Skin epidermis (tissue), 12 donors: ENCODE results near the gene SEPTIN8.

Experiments
- H3K27ac ChIP-seq, 21 experiments: fragments of 200-600 bp; sonication (generic) in 11 of 21; one replicate each; pipeline ENCODE4 v1.5.0; 2020; ENCODE audit warnings: mild to moderate bottlenecking in 3 of 21, inconsistent platforms in 2 of 21, moderate library complexity in 2 of 21
- H3K4me3 ChIP-seq, 7 experiments: fragments of 200-600 bp; sonication (generic) in 2 of 7; one replicate each; pipeline ENCODE4 v1.5.0; 2020; ENCODE audit warnings: inconsistent platforms in 2 of 7, mild to moderate bottlenecking in 2 of 7, moderate library complexity in 1 of 7

The SEPTIN8 gene

GRCh38 chr5:132770476-132771159 is 6.4 kb downstream of the SEPTIN8 start:
- Histone ChIP-seq H3K27ac (peak overlapping the region in 14 of 21 experiments; percentile 13 to 77 (median 56)), H3K4me3 (no peak overlapping the region)

GRCh38 chr5:132768485-132768868 is 8.6 kb downstream of the SEPTIN8 start:
- peak overlapping the region in 1 of 21 experiments; percentile 52 for H3K27ac ChIP-seq
- H3K4me3 ChIP-seq = no peak overlapping the region

DNA sequence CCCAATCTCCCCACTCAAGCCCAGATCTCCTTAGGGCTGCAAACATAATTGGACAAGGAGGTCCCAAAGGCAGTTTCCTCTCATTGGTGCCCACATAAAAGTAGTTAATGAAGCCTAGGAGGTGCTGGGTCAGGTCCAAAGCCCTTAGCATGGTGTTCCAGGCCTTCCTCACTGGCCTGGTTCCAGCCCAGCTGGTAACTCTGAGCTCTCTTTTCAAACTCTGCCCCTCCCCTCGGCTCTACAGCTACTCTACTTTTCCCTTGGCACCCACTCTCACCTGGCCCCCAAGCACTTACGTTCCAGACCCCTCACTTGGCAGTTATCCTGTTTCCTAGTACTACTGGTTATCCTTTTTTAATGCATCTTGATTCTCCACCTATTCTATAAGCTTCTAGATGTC is 9.9 kb downstream of the SEPTIN8 start:
- no peak overlapping the region for H3K4me3 ChIP-seq

GRCh38 chr5:132766806-132767055 is 10.3 kb downstream of the SEPTIN8 start:
- no peak overlapping the region for H3K4me3 ChIP-seq
- no peak overlapping the region for H3K27ac ChIP-seq

More for the DNA sequence above, 9.9 kb downstream of the SEPTIN8 start:
- no peak overlapping the region for H3K27ac ChIP-seq

- Histone ChIP-seq H3K27ac (no peak overlapping the region), H3K4me3 (no peak overlapping the region)
These were observed 10.8 kb downstream of the SEPTIN8 start for GRCh38 chr5:132766020-132766805.

DNA sequence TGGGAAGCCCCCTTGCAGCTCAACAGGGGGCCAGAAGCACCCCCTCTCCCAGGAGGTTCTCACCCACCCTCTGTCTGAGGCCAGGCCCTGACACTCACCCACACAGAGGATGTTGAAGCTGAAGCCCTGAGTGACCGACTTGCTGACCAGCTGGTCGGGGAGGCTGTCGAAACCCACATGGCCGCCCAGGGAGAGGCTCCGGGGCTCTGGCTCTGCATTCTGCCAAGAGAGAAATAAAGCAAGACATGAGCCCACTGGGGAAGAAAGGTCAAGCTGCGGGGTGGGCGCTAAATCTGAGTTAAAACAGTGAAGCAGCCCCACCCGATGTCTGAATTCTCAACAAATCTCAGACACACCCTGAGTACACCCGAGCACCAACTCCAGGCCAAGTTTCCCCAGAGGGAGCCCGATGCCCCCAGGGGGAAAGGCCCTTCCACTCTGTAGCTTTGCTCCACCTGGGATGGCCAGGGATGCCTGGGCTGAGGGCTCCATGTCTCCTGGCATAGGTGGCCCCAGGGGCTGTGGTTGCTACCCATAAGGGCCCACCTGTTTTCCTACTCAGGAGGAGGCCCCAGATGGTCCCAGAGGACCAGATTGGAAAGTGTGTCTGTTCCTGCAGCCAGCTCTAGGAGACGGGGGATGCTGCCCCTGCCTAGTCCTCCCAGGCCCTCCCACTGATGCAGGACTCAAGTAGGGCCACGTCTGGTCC is 11.6 kb downstream of the SEPTIN8 start:
- Histone ChIP-seq H3K4me3 (no peak overlapping the region), H3K27ac (no peak overlapping the region)

GRCh38 chr5:132764671-132765238 is 12.3 kb downstream of the SEPTIN8 start:
- H3K27ac ChIP-seq = no peak overlapping the region
- H3K4me3 ChIP-seq = no peak overlapping the region

DNA sequence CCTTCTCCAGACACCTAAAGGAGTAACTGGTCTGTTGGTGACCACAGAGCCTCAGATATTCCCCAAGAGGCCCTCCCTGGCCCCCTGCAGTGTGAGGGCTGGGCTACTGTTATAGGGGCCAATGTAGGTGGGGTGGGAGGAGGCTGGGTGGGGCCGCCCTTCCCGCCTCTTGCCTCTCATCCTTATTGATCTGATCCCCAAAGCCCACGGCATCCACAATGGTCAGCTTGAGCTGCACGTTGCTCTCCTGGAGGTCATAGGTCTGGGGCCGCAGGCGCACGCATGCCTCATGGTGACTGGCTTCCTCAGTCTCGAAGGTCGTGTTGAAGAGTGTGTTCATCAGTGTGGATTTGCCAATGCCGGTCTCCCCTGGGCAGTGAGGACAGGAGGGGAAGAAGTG is 13.0 kb downstream of the SEPTIN8 start:
- no peak overlapping the region for H3K4me3 ChIP-seq

DNA sequence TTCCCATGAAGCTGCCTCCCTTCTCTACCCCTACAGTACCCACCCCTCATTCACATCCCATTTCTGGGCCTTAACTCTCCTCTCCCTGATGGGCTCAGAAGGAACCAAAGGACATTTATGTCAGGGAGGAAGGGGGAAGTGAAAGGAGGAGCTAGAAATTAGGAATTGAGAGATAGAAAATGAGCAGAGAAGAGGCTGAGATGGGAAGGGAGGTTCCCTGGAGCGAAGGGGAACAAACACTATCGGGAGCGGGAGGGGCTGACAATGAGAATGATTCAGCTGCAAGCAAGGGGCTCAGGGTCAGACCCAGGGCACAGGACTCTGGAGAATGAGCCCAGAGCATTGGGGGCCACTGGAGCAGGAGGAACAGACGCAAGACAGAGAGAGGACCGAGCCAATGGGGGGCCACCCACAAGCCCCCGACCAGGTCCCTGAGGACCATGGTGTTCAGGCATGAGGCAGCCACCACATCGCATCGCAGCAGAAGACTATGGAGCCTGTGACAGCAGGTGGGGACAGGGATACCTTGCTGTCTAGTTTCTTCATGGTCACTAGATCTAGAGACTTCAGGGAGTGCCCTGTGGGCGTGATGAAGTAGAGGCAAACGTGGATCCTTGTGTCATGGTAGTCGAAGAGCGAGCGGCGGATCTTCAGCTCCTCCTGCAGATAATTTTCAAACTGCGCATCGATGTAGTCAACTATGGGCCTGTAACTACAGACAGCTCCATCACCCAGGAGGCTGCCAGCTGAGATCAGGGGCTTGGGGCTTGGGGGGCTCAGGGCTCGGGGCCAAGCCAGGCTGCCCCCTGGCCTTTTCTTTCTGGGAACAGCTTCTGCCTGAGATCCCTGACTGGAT is 13.6 kb downstream of the SEPTIN8 start:
- H3K4me3 ChIP-seq = no peak overlapping the region
- no peak overlapping the region for H3K27ac ChIP-seq

More for the DNA sequence above, 13.0 kb downstream of the SEPTIN8 start:
- no peak overlapping the region for H3K27ac ChIP-seq

- H3K27ac ChIP-seq = no peak overlapping the region
- H3K4me3 ChIP-seq = no peak overlapping the region
These were observed 14.6 kb downstream of the SEPTIN8 start for GRCh38 chr5:132762246-132763000.

DNA sequence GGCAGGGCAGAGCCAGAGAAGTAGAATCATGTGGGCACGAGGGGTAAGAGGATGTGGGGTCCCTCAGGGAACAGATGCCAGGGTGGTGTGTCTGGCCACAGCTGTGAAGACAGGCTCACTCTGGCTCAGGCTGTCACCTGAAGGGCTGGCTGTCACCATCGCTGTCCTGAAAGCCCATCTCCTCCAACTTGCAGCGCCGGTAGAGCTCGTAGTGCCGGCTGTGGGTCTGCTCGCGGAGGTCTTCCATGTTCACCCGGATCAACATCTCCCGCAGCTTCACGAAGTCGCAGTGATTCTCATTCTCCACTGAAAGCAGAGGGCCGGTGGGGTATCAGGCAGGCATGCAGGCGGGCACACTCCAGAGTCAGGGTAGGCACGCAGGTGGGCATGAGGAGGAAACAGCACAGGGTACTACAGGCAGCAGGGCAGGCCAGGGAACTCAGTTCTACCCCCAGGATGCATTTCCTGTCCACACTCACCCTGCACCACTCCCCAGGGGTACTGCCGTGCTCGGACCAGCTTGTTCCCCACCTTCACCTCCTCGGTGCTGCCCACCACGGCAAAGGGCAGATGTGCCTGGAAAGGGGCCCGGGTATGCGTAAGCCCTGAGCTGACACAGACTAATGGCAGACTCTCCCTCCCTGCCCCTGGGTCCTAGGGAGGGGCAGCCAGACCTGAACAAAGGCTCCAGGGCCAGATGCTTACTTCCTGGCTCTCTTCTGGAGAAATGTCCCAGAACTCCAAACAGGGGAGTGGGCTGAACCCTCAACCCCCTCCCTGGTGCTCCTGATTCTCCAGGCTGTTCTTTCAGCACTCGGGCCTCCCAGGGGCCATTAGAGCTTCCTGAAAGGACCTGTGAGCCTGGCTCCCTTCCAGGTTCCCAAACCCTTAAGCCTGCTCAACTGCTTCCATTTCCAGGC is 15.5 kb downstream of the SEPTIN8 start:
- H3K27ac ChIP-seq = no peak overlapping the region

DNA sequence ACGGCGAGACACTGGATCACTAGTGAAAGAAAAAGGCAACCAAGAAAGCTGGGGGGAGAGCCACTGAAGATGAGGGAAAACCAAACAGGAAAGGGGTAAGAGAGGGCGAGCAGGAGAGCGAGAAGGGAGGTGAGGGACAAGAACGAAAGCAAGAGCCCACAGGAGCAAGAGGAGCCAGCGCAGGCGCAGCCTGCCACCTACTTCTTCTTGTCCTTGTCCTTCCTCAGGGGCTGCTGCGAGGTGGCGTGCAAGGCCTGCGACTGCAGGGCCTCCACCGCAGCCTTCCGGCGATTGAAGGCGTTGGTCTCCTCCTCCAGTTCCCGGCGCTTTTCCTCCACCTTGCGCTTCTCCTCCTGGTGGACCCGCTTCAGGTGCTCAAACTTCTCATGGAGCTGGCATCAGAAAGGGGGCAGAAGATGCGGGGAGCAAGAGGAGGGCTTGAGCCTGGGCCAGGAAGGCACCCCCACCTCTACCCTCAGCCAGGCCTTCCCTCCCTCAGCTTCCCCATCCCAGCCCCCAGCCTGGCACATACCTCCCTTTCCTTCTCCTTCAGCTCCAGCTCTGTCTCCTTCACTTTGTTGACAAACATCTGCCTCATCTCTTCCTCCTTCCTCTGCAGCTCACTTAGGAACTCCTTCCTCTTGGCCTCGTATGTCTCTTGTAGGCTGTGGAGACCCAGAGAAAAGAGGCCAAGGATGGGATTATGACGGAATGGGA is 16.3 kb downstream of the SEPTIN8 start:
- no peak overlapping the region for H3K4me3 ChIP-seq
- H3K27ac ChIP-seq = no peak overlapping the region

More for the DNA sequence above, 15.5 kb downstream of the SEPTIN8 start:
- no peak overlapping the region for H3K4me3 ChIP-seq

DNA sequence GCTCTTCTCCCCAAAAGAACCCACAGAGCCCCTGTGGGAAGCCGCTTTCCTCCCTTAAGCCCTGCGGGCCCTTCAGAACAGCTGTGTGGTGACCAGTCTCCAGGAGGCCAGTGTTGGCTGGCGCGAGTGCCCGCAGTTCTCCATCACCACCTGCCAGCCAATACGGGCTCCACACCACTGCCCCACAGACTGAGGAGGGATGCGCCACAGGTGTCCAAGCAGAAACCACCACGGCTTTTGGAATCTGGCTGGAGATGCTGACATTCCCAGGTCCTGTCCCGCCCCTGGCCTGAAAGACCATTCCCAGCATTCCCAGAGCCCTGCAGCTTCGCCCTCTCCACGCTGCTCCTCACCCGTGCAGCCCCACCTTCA is 17.0 kb downstream of the SEPTIN8 start:
- Histone ChIP-seq H3K27ac (no peak overlapping the region), H3K4me3 (no peak overlapping the region)

- Histone ChIP-seq H3K4me3 (no peak overlapping the region), H3K27ac (no peak overlapping the region)
These were observed 17.7 kb downstream of the SEPTIN8 start for GRCh38 chr5:132759114-132760048.

DNA sequence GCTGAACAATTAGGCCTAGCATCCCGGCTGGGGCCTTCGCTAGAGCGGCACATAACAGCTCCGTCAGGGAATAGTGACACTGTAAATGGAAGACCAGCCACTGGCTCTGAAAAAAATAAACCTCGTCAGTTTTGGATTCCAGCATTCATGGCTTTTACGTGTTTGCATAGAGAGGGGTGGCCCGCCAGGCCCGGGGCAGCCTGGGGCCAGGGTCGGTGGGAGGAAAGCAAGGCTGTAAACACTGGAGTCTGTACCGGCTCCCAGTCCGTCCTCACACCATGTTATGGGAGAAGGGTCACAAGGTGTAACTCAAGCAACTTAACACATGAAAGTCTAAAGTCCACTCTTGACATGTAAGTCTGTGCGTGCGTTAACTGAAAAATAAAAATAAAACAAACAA is 18.6 kb downstream of the SEPTIN8 start:
- Histone ChIP-seq H3K27ac (no peak overlapping the region), H3K4me3 (no peak overlapping the region)

- H3K27ac ChIP-seq = no peak overlapping the region
These were observed 20.5 kb downstream of the SEPTIN8 start for GRCh38 chr5:132756542-132756941.

More at GRCh38 chr5:132756542-132756941, 20.5 kb downstream of the SEPTIN8 start:
- H3K4me3 ChIP-seq = no peak overlapping the region
